Esophagus squamous epithelium (tissue), 4 donors: ENCODE measurements around the gene PPP1R8.
"Not testable (repeated sequence)": the region's sequence is repeated elsewhere in the genome, so short reads cannot be mapped to it uniquely, and the experiment has no call there.

ENCODE experiments used
- POLR2A ChIP-seq, 4 donors: fragments of 450-650 bp; IDR thresholded peaks; one replicate each; pipeline ENCODE4 v1.6.1; 2017; ENCODE audit warnings: antibody characterized with exemption in 4 of 4, mild to moderate bottlenecking in 4 of 4, moderate library complexity in 3 of 4
- TF ChIP-seq, protein P1 (sequence below), 6 experiments: fragments of 450-650 bp in 4 of 6; fragments of 200-600 bp in 2 of 6; sonication (generic) in 2 of 6; IDR thresholded peaks; one replicate each; pipeline ENCODE4 v1.5.1; 2016 to 2019; ENCODE audit warnings: antibody characterized with exemption in 6 of 6, mild to moderate bottlenecking in 4 of 6, moderate library complexity in 4 of 6

DNA sequence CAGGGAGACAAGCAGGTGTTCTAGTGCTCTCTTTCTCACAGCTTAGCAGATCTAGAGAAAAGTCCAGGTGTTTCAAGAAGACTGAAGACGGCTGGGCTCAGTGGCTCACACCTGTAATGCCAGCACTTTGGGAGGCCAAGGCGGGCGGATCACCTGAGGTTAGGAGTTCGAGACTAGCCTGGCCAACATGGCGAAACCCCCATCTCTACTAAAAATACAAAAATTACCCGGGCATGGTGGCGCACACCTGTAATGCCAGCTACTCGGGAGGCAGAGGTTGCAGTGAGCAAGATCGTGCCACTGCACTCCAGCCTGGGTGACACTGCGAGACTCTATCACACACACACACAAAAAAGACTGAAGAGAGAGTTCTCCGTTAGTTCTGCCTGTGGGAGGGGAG lies 27.0 kb downstream of the PPP1R8 start:
- TF ChIP-seq, protein P1, sequence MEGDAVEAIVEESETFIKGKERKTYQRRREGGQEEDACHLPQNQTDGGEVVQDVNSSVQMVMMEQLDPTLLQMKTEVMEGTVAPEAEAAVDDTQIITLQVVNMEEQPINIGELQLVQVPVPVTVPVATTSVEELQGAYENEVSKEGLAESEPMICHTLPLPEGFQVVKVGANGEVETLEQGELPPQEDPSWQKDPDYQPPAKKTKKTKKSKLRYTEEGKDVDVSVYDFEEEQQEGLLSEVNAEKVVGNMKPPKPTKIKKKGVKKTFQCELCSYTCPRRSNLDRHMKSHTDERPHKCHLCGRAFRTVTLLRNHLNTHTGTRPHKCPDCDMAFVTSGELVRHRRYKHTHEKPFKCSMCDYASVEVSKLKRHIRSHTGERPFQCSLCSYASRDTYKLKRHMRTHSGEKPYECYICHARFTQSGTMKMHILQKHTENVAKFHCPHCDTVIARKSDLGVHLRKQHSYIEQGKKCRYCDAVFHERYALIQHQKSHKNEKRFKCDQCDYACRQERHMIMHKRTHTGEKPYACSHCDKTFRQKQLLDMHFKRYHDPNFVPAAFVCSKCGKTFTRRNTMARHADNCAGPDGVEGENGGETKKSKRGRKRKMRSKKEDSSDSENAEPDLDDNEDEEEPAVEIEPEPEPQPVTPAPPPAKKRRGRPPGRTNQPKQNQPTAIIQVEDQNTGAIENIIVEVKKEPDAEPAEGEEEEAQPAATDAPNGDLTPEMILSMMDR (IDR thresholded peaks at IDR 0.05): not testable (repeated sequence)
- TF ChIP-seq POLR2A (IDR thresholded peaks at IDR 0.05): not testable (repeated sequence)
